T-cell (primary cell): ENCODE data around the gene VWA3B. TPM values are rescaled to one million over a fixed set of nuclear protein-coding genes. Genes with fewer than 3 reads are reported as not detected.
"Not testable (repeated sequence)": the region's sequence is repeated elsewhere in the genome, so short reads cannot be mapped to it uniquely, and the experiment has no call there.

Experiments
- ATAC-seq, 4 experiments: fragments of 200-7000 bp in 3 of 4; fragments of 150-1000 bp in 1 of 4; cut with Tn5 transposase; replicated peaks in 1 of 4; 1 replicate in 3 of 4; 2 replicates in 1 of 4; pipeline ENCODE4 v1.10.0; 2021; ENCODE audit warnings: moderate library complexity in 3 of 4, mild to moderate bottlenecking in 2 of 4, moderate number of reproducible peaks in 1 of 4
- CTCF ChIA-PET, 2 donors: fragments of 300-600 bp; sonication (Branson Sonifier 250); formaldehyde crosslinking; loops; one replicate each; lab custom pipeline; 2022; ENCODE audit warnings: antibody characterized with exemption in 2 of 2; lab: Charles Lee
- POLR2A ChIA-PET, 2 donors: fragments of 300-600 bp; sonication (Branson Sonifier 250); formaldehyde crosslinking; loops; one replicate each; lab custom pipeline; 2022; ENCODE audit warnings: antibody characterized with exemption in 2 of 2; lab: Charles Lee
- DNase-seq, 35 experiments: peaks; one replicate each; pipeline versions ENCODE4 v3.0.0 to v3.0.0-alpha.2; 2013 to 2023
- H3K27ac ChIP-seq: one replicate; pipeline ENCODE4 v1.5.1; 2013; ENCODE audit warnings: low read length
- H3K27me3 ChIP-seq, 2 experiments: replicated peaks in 1 of 2; 1 replicate in 1 of 2; 2 replicates in 1 of 2; pipeline versions ENCODE4 v1.6.1 to v1.7.0; 2013; ENCODE audit warnings: low read length in 1 of 2, mixed read lengths in 1 of 2; ENCODE audit not compliant: control insufficient read depth in 2 of 2, insufficient read depth in 2 of 2; ENCODE audit errors: extremely low read depth in 1 of 2
- H3K36me3 ChIP-seq, 2 donors: 1 replicate in 1 of 2; 2 replicates in 1 of 2; pipeline versions ENCODE4 v1.6.1 to v1.7.0; 2013; ENCODE audit warnings: low read length in 1 of 2; ENCODE audit not compliant: control insufficient read depth in 2 of 2, insufficient read depth in 1 of 2; ENCODE audit errors: extremely low read depth in 1 of 2
- H3K4me1 ChIP-seq, 2 experiments: 1 replicate in 1 of 2; 2 replicates in 1 of 2; pipeline versions ENCODE4 v1.6.1 to v1.7.0; 2013; ENCODE audit warnings: low read length in 2 of 2, mixed read lengths in 1 of 2; ENCODE audit not compliant: insufficient read depth in 2 of 2, control insufficient read depth in 1 of 2; ENCODE audit errors: extremely low read depth in 1 of 2
- H3K4me3 ChIP-seq, 2 donors: 1 replicate in 1 of 2; 2 replicates in 1 of 2; pipeline versions ENCODE4 v1.5.1 to v1.7.0; 2013; ENCODE audit warnings: mild to moderate bottlenecking in 2 of 2, low read length in 1 of 2, moderate library complexity in 1 of 2; ENCODE audit not compliant: control insufficient read depth in 1 of 2; ENCODE audit errors: extremely low read depth in 1 of 2
- H3K9me3 ChIP-seq: 2 replicates; pipeline ENCODE4 v1.7.0; 2013
- H3K27ac Mint-ChIP-seq, 2 donors: one replicate each; pipeline ENCODE4 v1.8.0; 2020 to 2021; ENCODE audit warnings: mild to moderate bottlenecking in 2 of 2, mixed read lengths in 2 of 2
- H3K27me3 Mint-ChIP-seq, 2 donors: one replicate each; pipeline ENCODE4 v1.8.0; 2021 to 2022; ENCODE audit warnings: mixed read lengths in 2 of 2
- H3K36me3 Mint-ChIP-seq: one replicate; pipeline ENCODE4 v1.8.0; 2021; ENCODE audit warnings: mixed read lengths
- H3K4me1 Mint-ChIP-seq, 3 donors: one replicate each; pipeline ENCODE4 v1.8.0; 2020 to 2022; ENCODE audit warnings: mixed read lengths in 3 of 3, mild to moderate bottlenecking in 1 of 3
- H3K4me3 Mint-ChIP-seq, 3 donors: one replicate each; pipeline ENCODE4 v1.8.0; 2020 to 2022; ENCODE audit warnings: mild to moderate bottlenecking in 3 of 3, mixed read lengths in 3 of 3, moderate library complexity in 3 of 3
- H3K9me3 Mint-ChIP-seq, 3 donors: one replicate each; pipeline ENCODE4 v1.8.0; 2020 to 2022; ENCODE audit warnings: mixed read lengths in 3 of 3
- WGBS: methylation state at CpG from one replicate; pipeline ENCODE4 v1.1.5; 2013; ENCODE audit warnings: missing lambda C conversion rate; ENCODE audit not compliant: insufficient coverage; 5-methylcytosine and 5-hydroxymethylcytosine counted together
- total RNA-seq, 35 experiments: library from RNA in 6 of 35; stranded (reverse) in 6 of 35; fragments of 120-200 nt in 1 of 35; gene quantifications; one replicate each; pipeline versions ENCODE4 v1.2.1 to v1.2.4 and lab custom pipeline; 2013 to 2026

VWA3B gene
- total RNA-seq, 5 donors from 2014 or later (not counting 1 experiment from before 2014, with no cell fraction given) = not detected

DNA sequence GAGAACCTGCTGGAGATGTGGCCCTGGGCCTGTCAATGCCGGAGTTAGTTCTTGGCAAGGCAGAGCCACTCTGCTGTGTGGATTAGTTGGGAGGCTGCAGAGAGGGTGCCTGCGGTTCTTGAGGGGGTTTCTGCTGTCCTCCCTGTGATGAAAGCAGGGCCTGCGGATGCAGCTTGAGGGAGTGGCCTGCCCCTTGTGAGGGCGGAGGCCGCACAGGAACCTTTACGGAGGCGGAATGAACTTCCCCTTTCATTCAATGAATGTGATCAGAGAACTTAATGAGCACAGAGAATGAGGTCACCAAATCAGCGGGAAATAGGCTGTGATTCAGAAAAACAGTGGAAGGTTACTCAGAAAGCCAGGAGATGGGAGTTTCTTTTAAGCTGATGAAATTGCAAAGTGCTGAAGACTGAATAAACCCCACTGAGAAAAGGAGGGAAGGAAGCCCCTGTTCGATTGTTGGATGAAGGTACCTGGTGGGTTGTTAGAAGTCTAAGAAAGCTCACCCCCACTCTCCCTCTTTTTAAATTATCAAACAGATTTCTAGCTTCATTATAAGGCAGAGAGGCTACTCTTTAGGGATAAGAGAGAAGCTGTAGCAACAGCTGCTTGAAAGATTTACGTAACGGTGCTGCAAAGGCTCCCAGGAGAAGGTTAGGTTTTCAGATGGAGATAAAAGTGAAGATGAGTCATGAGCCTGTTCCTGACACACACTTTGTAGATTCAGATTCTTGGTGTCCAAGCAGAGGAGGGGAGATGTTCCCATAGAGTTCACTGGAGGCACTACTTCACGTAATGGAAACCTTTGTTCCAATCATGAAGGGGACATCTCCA, 47.4 kb downstream of the VWA3B start:
- ChIA-PET POLR2A (no interaction called here), CTCF (no interaction called here)
- Histone ChIP-seq H3K4me3 (no peak overlapping the region), H3K27me3 (peaks cover 0 to 12% of the 10 kb centered on the region in 2 experiments), H3K9me3 (no peaks in the 10 kb centered on the region), H3K27ac (no peak overlapping the region), H3K36me3 (no peaks in the 10 kb centered on the region), H3K4me1 (no peaks in the 10 kb centered on the region)
- peak in 16 of 35 experiments; percentile 1 to 53 (median 12) for DNase-seq
- Mint-ChIP-seq H3K27me3 (peaks cover 18 to 19% of the 10 kb centered on the region in 2 donors), H3K27ac (no peak overlapping the region), H3K4me3 (no peak overlapping the region), H3K9me3 (no peaks in the 10 kb centered on the region), H3K36me3 (no peaks in the 10 kb centered on the region), H3K4me1 (peaks cover 3 to 13% (median 12%) of the 10 kb centered on the region in 3 donors)
- WGBS = 58% methylated on average over 7 of the region's 12 CpGs
- ATAC-seq = peak in 1 of 4 experiments; percentile 77

- Histone ChIP-seq H3K9me3 (no peaks in the 10 kb centered on the region), H3K4me1 (no peaks in the 10 kb centered on the region), H3K27ac (no peak overlapping the region), H3K4me3 (no peak overlapping the region), H3K27me3 (peaks cover 0 to 12% of the 10 kb centered on the region in 2 experiments), H3K36me3 (no peaks in the 10 kb centered on the region)
- Mint-ChIP-seq H3K36me3 (no peaks in the 10 kb centered on the region), H3K4me1 (peaks cover 3 to 13% (median 12%) of the 10 kb centered on the region in 3 donors), H3K27ac (no peak overlapping the region), H3K27me3 (peaks cover 7 to 10% of the 10 kb centered on the region in 2 donors), H3K9me3 (no peaks in the 10 kb centered on the region), H3K4me3 (no peak overlapping the region)
- DNase-seq (no peak), ATAC-seq (no peak)
- ChIA-PET CTCF (no interaction called here), POLR2A (no interaction called here)
These were observed 50.2 kb downstream of the VWA3B start for GRCh38 chr2:98137196-98137595.

GRCh38 chr2:98138978-98139377, 52.0 kb downstream of the VWA3B start:
- H3K27me3 ChIP-seq, H3K4me3 ChIP-seq, DNase-seq, H3K4me1 ChIP-seq, H3K9me3 ChIP-seq, H3K9me3 Mint-ChIP-seq, H3K27me3 Mint-ChIP-seq, H3K4me1 Mint-ChIP-seq, H3K36me3 Mint-ChIP-seq, H3K27ac ChIP-seq, POLR2A ChIA-PET, ATAC-seq, H3K4me3 Mint-ChIP-seq, CTCF ChIA-PET, H3K27ac Mint-ChIP-seq, H3K36me3 ChIP-seq: not testable (repeated sequence)
- 93% methylated on average over 24 of the region's 28 CpGs for WGBS

DNA sequence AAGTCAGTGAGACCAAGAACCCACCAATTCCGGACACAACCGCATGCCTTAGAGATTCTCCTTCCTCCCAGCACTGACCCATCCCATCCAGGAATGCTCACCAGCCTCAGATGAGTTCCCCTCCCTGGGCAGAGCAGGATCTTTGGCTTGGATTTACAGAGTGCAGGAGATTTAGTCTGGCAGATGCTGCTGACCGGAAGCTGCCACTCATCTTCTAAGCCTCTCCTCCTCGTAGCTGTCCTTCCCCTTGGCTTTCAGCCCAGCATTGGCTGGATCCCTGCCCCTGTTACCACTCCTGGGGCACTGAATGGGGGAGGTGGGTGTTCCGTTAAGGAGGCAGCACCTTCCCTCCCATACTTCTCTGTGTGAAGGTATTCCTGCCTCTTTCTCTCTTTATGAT, 53.2 kb downstream of the VWA3B start:
- peaks cover 0 to 3% (median 0%) of the 10 kb centered on the region in 3 donors for H3K9me3 Mint-ChIP-seq
- H3K27ac Mint-ChIP-seq = no peak overlapping the region
- DNase-seq = no peak
- WGBS = 100% methylated on average over 2 of the region's 5 CpGs
- Histone ChIP-seq H3K36me3 (no peaks in the 10 kb centered on the region), H3K9me3 (no peaks in the 10 kb centered on the region), H3K4me1 (no peaks in the 10 kb centered on the region), H3K4me3 (no peak overlapping the region), H3K27me3 (peaks cover 0 to 8% of the 10 kb centered on the region in 2 experiments), H3K27ac (no peak overlapping the region)
- ChIA-PET POLR2A (no interaction called here), CTCF (no interaction called here)
- H3K4me1 Mint-ChIP-seq = no peaks in the 10 kb centered on the region
- no peaks in the 10 kb centered on the region for H3K36me3 Mint-ChIP-seq
- peaks cover 0 to 7% of the 10 kb centered on the region in 2 donors for H3K27me3 Mint-ChIP-seq
- H3K4me3 Mint-ChIP-seq = no peak overlapping the region
- ATAC-seq = no peak

DNA sequence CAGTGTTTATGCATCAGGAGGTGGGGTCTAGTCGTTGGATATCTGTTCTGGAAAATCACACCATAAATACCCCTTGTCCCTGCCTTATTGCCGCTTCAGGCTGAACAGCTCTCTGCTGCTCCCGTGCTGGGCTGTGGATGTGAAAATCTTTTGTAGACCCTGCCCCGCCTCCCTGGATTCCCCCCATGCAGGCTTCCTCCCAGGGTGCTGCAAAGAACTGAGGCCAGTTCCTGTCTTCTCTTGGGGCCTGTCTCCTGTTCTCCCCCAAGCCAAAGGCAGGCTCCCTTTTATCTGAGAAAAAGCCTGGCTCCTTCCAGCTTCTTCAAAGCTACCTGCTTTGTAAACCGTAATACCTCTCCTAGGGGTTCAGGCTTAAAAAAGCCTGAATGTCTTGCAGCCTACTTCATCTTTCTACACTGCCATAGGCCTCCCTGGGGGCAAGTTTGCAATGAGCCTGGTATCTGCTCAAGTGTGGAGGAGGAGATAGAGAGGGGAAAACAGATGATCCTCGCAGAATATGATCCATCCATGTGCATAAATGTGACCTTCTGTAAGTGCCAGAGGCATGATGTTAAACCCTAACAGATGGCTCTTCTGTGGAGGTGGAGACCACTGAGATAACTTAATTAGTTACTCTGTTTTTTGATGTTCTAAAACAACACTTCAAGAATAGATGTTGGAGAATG, 55.3 kb downstream of the VWA3B start:
- H3K27ac Mint-ChIP-seq = no peak overlapping the region
- no peak for ATAC-seq
- Histone ChIP-seq H3K9me3 (no peaks in the 10 kb centered on the region), H3K27me3 (peaks cover 0 to 8% of the 10 kb centered on the region in 2 experiments), H3K4me3 (no peak overlapping the region), H3K36me3 (no peaks in the 10 kb centered on the region), H3K4me1 (no peaks in the 10 kb centered on the region), H3K27ac (no peak overlapping the region)
- H3K9me3 Mint-ChIP-seq = peaks cover 0 to 3% (median 3%) of the 10 kb centered on the region in 3 donors
- no peaks in the 10 kb centered on the region for H3K36me3 Mint-ChIP-seq
- H3K4me1 Mint-ChIP-seq = no peaks in the 10 kb centered on the region
- no peak overlapping the region for H3K4me3 Mint-ChIP-seq
- ChIA-PET POLR2A (no interaction called here), CTCF (interaction anchor here in 1 of 2 donors (0.7 kb wide), 1 partner anchor 1055 kb away, joined by 3 read pairs; no protein-coding TSS in a partner anchor)
- peaks cover 0 to 2% of the 10 kb centered on the region in 2 donors for H3K27me3 Mint-ChIP-seq
- DNase-seq = no peak
- WGBS = 79% methylated on average over 4 of the region's 6 CpGs

- no CpG with 5 or more reads among the region's 3 CpGs for WGBS
- Mint-ChIP-seq H3K36me3 (no peaks in the 10 kb centered on the region), H3K27ac (no peak overlapping the region), H3K4me3 (no peak overlapping the region), H3K9me3 (peaks cover 0 to 3% (median 3%) of the 10 kb centered on the region in 3 donors), H3K4me1 (peaks cover 0 to 9% (median 7%) of the 10 kb centered on the region in 3 donors), H3K27me3 (peaks cover 0 to 6% of the 10 kb centered on the region in 2 donors)
- no peak for DNase-seq
- Histone ChIP-seq H3K9me3 (no peaks in the 10 kb centered on the region), H3K4me1 (no peaks in the 10 kb centered on the region), H3K4me3 (no peak overlapping the region), H3K27me3 (peaks cover 0 to 3% of the 10 kb centered on the region in 2 experiments), H3K36me3 (no peaks in the 10 kb centered on the region), H3K27ac (no peak overlapping the region)
- ChIA-PET CTCF (no interaction called here), POLR2A (no interaction called here)
- no peak for ATAC-seq
These were observed 58.1 kb downstream of the VWA3B start for GRCh38 chr2:98145070-98145469.
